LNCAP (cell line): ENCODE data around the gene EFNB3.

ENCODE experiments used
- CTCF ChIP-seq: fragments of 450-650 bp; IDR thresholded peaks from 2 replicates; pipeline ENCODE4 v1.5.1; 2017; ENCODE audit warnings: mild to moderate bottlenecking

The EFNB3 gene

DNA sequence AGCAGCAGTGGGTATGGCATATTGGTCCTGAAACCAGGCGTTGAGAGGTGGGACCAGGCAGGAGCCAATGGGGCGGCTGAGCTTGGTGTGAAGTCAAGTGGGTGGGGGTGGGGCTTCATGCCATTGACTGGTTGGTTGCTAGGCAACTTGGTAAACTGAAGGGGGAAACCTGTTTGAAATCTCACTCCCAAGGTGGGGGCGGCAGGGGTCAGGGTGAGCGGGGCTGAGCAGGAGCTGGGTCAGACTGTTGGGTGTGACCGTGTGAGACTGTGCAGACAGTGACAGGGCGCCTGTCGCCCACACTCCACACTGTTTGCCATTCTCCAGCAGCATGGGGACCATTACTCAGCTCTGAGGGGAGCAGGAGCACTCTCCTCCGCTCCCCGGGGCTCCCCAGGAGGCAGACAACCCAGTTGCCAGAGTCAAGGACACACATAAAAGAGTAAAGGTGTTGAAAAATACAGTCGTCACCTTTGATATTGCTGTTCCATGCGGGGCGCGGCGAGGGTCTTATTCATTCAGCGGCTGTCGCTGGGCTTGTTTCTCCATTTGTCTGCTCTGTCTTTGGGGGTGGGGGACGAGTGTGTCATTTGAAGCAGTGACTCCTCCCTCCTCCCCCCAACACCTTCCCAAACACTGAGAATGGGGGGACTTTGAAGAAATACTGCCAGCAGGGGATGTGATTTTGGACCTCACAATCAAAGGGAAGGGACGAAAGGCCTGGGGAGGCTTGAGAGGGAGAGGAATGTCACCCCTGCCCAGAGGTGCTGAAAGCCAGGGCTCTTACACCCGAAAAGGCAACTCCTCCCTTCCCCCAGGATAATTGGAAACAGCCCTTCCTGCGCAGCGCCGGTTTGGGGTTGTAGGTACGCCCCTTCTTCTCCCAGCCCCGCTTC lies 1.2 kb upstream of the EFNB3 start:
- no peak for TF ChIP-seq CTCF

- TF ChIP-seq CTCF: no peak
Measured at GRCh38 chr17:7705269-7706255, 560 bp downstream of the EFNB3 start.

GRCh38 chr17:7706631-7707354 lies 1.8 kb downstream of the EFNB3 start:
- TF ChIP-seq CTCF: no peak

GRCh38 chr17:7707446-7707845 lies 2.4 kb downstream of the EFNB3 start:
- no peak for TF ChIP-seq CTCF

- no peak for TF ChIP-seq CTCF
Measured at GRCh38 chr17:7707858-7708750, 3.1 kb downstream of the EFNB3 start.

DNA sequence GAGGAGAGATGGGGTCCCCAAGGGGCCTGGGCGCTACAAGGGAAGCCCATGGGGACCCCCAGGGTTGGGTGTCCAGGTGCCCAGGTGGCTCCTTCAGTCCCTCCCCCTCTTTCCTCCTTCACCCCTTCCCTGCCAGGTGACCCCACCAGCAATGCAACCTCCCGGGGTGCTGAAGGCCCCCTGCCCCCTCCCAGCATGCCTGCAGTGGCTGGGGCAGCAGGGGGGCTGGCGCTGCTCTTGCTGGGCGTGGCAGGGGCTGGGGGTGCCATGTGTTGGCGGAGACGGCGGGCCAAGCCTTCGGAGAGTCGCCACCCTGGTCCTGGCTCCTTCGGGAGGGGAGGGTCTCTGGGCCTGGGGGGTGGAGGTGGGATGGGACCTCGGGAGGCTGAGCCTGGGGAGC lies 4.0 kb downstream of the EFNB3 start:
- TF ChIP-seq CTCF: no peak
